Activated gamma-delta T cell treated with Interleukin-2 at 50 U/mL for 16 hours (primary cell): Measurements from ENCODE around the gene ZFP36L2.
"Not testable (repeated sequence)": the region's sequence is repeated elsewhere in the genome, so short reads cannot be mapped to it uniquely, and the experiment has no call there.

Experiments used
- DNase-seq: peaks from one replicate; pipeline ENCODE4 v3.0.0-alpha.2; 2020

The ZFP36L2 gene

DNA sequence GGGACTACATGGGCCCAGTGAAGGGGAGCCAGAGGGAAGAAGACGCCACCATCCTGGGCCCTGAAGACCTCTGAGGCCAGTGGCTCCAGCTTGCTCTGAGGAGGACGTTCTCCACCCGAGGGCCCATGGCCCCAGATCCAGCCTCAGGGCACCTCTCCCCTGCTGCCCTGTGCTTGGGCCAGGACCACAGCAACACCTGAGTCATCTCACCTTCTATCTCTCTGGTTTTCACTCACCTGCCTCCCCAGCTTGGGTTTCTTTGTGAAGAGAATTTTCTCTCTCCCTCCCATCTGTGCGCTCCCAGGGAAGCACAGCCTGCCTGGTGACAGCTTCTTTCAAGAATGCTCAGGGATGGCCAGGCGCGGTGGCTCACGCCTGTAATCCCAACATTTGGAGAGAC lies 19.8 kb downstream of the ZFP36L2 start:
- no peak for DNase-seq

DNA sequence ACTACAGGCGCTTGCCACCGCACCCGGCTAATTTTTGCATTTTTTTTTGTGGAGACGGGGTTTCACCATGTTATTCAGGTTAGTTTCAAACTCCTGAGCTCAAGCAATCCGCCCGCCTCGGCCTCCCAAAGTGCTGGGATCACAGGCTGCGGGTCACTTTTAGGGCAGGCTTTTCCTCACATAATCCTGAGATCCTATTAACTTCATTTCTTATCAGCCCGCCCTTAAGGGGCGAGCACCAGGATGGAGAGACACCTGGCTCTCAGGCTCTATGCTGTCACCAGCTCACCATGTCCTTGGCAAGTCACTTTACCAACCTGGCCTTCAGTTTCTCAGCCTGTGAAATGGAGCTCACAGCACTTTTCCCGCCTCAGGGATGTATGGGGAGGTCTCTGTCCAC lies 23.0 kb downstream of the ZFP36L2 start:
- DNase-seq: no peak

DNA sequence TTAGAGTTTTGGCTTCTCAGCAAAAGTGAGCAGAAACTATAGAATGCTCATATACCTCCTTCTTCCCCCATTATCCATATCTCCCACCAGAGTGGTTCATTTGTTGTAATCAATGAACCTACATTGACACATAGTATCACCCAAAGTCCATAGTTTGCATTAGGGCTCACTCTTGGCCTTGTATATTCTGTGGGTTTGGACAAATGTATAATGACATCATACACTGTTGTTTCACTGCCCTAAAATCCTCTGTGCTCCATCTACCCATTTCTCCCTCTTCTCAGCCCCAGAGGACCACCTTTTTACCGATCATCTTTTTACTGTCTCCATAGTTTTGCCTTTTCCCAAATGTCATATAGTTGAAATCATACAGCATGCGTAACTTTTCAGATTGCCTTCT lies 24.1 kb downstream of the ZFP36L2 start:
- DNase-seq: no peak

DNA sequence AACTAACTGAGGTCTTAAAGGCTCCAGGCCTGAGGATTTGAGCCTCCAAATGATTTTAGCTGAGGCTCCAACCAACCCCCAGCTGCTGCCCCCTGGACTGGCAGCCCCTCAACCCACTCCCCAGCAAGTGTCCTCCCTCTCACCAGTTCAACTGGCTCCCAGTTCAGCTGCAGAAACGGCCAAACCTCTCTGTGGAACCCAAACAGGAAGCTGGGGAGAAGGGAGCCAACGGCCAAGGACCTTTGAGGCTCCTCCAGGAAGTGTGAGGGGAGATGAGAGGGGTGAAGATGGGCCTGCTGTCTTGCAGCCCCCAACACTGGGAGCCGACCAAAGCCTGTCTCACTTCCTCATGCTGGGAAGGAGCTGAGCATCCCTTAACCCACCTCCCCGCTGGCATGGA lies 24.9 kb downstream of the ZFP36L2 start:
- DNase-seq: no peak

DNA sequence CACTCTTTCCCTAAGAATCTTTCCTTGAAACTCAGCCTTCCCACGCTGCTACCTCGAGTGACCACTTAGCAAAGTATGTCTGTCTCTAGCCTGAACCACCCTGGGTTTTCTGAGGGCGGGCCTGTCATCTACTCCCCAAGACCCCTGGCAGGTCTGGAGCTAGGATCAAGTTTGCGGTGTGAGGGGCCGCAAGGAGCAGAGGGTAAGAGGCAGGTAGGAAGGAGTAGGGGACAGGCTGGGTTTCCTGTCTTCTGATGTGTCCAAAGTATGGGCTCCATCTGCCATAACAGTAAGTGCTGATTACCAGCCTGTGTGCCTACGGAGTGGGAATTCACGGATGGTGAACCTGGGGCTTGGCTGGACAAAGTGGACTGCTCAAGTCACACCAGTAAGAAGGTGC lies 25.4 kb downstream of the ZFP36L2 start:
- DNase-seq: no peak

DNA sequence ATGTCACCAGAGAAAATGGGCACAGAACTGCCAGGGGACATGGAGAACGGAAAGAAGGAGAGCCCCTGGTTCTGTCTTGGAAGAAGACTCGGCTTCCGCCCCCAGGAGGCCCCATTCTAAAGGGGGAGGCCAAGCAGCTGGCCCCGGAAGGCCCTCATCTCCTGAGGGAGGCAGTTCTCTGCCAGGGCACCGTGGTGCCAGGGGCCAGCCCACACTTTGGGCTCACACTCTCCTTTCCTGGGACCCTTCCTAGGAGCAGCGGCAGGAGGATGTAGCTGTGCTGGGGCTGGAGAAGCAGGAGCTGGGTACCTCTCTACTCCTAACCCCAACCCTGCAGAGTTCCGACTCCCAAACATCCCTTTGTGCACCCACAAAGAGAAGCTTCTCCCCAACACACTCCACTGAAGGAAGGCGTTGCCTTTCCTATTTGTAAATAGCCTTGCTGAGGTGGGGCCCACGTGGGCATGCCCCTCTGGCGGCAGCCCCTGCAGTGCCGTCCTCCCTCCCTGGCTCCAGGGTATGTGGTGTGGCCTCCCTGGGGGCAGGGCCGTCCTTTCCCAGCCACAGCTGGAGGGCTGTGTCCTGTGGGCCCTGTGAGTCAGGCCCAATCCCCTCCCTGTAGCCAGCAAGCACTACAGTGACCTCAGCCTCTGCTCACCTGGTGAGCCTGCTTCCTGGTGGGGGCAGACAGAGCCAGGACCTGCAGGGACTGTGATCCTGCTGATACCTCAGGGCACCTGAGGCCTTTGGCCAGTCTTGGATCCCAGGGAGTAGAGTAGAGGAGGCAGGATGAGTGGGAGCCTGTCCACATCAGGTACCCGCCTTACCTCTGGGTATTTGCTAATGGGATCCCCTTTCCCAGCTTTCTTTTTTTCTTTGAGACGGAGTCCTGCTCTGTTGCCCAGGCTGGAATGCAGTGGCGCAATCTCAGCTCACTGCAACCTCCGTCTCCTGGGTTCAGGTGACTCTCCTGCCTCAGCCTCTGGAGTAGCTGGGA lies 26.6 kb downstream of the ZFP36L2 start:
- no peak for DNase-seq

DNA sequence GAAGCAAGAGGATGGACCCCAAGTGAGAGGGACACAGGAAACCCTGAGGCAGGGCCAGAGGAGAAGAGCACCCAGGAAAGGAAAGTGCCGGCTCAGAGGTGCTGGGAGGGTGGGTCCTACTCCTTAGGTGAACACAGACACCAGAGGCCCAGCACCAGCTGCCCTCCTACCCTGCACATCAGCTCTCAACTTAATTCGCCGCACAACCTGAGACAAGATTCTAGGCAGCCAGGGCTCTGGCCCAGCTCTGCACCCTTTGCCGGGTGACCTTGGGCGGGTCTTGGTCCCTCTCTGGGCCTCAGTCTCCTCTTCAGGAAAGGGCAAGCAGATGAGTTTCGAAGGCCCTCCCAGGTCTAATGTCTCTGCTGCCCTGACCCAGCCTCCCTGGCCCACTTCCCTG lies 28.1 kb downstream of the ZFP36L2 start:
- DNase-seq: no peak

DNA sequence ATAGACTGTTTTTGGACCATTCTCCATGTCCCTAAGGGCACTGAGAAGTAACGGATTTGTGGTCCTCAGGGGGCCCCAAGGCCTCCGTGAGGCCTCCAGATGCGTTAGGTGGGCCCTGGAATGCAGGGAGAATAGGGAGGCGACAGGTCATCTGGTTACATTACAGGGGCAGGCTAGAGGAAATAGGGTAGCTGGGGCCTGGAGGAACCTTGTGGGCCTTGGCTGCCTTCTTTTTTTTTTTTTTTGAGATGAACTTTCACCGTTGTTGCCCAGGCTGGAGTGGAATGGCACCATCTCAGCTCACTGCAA lies 28.9 kb downstream of the ZFP36L2 start:
- DNase-seq: no peak

DNA sequence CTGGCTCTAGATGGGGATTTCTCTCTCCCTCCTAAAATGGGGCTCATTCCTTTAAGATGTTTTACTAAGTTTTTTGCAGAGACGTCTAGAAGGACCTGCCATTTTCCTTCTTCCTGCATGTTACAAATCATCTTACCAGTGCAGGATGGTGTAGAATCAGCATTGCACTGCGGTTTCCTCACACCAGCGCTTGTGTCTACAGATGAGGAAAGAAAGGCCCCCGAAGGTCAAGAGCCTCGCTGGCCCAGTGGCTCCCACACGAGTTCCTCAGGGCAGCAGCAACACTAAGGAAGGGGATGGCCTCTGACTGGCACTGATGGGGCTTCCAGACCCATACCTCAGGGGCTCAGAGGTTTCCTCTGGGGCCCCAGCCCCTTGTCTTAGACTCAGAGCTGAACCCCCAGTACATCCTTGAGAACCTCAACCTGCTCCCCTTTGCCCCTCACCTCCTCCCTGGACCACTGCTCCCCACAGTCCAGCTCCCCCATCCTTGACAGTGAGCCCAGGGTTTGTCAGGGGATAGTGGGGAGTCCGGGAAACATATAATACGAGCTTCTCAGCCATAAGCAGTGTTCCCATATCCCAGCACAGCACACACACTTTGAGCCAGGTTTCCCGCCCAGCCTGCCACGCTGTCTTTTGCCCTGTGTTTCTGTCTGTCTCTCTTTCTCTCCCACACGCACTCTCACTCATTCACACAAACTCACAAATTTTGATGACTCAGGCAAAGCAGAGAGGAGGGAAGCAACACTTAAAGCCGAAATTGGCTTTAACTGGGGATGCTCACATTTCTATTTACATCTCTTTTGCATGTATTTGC lies 29.4 kb downstream of the ZFP36L2 start:
- no peak for DNase-seq

DNA sequence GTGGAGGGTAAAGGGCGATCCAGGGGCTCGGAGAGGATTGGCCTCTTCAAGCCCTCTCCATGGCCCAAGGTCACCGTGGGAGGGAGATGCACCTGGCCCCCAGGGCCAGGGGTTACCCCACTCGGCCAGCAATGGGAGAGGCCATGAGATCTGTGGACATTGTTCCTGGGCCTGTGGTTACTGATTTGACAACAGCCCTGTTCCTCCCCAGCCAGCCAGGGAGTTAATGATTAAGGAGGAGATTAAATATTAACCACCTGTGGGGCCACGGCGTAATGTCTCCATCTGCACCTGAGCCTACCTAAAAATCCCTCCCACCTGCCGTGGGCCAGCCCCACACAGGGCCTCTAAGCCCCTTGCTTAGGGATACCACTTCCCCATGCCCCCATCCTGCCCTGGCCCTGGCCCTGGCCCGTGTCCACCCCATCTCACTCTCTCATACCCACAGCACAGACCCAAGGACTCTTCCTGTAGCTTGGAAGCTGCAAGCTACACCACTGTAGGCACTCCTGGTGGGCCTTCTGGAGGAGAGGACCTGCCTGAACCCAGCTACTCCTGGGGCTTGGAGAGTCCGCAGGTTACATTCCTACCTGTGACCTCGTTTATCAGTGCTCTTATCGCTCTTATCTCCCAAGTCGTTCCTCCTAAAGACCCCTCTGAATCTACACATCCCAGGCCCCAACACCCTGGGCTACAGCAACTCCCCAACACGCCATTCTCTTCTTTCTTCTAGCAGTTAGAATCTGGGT lies 32.1 kb downstream of the ZFP36L2 start:
- no peak for DNase-seq

DNA sequence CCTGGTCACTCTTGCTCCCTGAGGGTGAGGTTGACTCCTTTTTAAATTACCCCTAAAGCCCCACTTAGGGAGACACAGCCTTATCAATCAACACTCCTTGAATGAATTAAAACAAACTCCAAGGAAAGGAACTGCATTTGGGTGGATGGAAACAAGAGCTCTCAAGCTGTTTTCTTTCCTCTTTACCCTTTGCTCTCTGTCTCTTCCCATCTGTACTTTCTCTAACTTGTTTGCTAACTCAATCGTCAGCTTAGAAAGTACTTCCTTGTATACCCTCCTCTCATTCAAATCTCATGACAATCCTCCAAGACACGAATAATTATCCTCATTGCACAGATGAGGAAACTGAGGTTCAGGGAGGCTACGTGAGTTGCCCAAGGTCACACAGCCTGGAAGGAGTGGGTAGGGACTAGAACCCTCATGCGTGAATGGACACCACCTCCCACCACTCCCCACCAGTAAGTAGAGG lies 32.7 kb downstream of the ZFP36L2 start:
- no peak for DNase-seq

DNA sequence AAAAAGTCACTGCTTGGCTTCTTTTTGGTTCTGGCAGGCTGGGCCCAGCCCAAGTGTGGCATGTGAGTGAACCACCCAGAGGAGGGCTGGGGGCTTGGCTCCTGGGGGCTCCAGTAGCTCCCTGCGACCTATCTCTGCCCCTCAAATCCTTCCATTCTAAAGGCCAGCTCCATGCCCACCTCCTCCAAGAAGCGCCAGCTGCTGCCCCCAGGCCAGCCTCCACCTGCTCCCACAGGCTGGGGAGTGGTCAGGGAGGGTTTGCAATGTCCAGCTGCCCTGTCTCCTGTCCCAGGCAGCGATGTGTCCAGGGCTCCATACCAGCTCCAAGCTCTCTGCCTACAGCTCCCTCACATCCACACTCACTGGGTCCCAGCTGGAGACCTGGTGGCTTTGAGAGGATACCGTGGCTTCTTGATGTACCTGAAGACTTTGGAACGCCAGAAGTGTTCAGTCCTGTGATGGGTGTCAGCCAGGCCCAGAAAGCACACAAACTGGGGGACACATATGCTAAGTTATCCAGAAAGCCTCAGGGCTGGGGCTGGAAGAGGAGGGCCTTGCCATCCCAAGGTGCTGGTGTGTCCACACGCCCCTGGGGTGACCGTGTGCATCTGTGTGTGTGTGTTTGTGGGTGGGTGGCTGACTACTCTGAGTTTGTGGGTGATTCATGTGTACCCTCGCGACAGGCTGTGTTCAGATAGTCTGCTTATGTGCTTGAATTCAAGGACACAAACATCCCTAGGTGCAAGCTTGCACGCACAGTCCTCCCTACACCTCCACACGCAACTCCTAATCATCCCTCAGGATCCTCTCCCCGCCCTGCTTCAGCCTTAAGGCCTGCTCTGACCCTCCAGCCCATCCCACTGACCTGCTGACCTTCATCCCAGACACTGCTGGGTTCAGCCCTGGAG lies 33.4 kb downstream of the ZFP36L2 start:
- DNase-seq: no peak

DNA sequence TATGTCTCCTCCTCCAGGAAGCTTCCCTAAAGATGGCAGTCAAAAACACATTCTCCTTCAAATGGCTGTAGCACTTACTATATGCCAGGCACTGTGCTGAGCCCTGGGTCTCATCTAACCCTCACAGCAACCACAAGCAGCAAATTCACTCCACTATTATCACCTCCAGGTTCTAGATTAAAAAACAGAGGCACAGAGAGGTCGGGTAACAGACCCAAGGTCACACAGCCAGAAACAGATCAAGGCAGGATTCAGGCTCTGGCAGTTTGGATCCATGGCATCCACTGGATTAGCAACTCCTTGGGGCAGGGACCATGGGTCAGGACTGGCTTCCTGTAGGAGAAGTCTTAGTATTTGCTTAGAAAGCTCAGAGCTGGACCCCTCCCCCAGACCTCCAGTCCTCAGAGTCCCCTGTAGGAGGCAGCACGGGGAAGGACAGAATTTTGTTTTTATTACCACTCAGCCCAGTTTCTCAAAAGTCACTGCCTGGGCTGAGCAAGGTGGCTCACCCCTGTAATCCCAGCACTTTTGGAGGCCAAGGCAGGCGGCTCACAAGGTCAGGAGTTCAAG lies 34.4 kb downstream of the ZFP36L2 start:
- DNase-seq: no peak

DNA sequence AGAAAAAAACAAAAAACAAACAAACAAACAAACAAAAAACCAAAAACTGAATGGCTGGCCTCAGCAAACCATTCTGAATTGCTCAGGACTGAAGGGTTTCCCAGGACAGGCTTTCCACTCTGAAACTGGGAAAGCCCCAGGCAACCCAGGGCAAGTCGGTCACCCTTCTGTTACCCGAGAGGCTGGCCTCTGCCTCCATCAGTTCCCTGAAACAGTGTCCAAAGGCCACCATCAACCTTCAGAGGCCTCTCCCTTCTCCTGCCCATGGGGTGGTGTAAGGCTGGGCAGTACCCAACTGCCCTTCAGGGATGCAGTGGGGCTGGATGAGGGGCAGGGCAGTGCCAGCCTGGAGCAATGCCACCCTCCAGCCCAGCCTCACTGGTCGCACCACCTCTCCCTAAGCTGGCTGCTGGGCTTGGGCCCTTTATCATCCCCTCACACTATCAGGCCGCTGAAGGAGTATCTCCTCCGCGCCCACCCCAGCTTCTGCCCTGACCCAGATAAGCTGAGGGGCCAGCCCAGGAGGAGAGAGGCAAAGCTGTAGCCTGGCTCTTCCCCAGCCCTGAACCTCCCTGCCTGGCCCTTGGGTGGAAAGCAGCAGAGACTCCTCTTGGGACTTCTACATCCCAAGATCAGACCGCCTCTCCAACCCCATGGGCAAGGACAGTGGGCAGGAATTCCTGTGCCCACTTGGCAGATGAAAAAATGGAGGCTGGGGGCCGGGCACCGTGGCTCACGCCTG lies 35.9 kb downstream of the ZFP36L2 start:
- DNase-seq: no peak

DNA sequence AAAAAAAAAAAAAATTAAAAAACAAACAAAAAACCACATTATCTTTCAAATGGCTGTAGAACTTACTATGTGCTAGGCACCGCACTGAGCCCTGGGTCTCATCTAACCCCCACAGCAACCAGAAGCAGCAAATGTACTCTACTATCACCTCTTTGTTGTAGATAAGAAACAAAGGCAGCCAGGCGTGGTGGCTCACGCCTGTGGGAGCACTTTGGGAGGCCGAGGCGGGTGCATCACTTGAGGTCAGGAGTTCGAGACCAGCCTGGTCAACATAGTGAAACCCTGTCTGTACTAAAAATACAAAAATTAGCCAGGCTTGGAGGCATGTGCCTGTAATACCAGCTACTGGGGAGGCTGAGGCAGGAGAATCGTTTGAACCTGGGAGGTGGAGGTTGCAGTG lies 36.5 kb downstream of the ZFP36L2 start:
- DNase-seq: not testable (repeated sequence)

DNA sequence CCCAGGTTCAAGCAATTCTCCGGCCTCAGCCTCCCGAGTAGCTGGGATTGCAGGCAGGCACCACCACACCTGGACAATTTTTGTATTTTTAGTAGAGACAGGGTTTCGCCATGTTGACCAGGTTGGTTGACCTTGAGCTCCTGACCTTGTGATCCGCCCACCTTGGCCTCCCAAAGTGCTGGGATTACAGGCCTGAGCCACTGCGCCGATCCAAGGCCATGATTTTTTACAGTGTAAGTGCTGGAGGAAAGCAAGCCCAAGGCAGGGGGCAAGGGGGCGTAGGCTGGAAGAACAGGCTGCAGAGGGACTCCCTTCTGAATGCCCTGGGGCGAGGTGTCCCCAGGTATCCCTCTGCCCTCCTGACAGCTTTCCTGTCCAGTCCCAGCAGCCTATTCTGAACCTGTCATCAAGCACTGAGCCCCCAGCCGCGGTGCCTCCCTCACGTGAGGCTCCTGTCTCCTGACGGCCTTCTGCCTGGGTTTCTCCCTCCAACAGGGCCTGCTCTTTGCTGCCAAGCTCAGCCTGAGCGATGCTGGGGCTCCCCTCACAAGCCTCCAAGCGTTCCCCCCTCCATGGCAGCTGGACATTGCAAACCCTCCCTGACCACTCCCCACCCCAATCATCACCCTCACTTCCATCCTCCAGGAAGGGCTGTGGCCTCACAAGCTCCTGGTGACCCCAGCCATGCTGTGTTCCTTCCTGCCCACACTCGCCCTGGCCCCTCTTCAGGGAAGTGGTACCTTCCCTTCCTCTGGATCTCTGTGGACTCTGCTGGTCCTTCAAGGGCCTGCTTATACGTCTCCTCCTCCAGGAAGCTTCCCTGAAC lies 37.6 kb downstream of the ZFP36L2 start:
- no peak for DNase-seq

DNA sequence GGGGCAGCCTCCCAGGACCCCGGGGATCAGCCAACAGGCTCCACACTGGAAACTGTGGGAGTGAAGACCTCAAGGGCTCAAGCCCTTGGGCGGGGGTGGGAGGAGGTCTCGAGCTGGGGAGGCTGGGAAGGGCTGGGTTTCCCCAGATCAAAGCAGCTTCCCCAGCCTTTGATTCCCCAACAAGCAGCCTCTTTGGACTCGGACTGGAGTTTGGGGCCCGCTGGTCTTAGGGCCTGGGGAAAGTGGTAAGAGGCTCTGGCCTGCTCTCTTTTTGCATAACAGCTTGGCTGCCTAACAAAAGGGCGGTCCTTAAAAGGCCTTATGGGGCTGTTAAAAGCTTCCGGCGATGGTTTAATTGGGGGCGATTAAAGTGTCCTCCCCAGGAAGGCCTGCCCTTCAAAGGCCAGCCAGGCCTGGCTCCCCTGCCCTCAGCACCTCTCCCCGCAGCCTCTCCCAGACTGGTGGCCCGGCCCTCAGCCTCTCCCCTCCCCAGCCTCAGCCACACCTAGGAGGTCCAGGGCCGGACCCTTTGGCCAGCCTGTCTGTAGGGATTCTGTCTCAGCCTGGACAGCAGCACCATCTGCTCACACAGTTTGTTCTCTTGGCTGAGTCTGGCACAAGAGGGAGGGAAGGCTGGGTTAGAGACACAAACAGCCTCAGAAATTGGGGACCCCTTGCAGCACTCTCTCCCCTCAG lies 39.6 kb downstream of the ZFP36L2 start:
- no peak for DNase-seq

DNA sequence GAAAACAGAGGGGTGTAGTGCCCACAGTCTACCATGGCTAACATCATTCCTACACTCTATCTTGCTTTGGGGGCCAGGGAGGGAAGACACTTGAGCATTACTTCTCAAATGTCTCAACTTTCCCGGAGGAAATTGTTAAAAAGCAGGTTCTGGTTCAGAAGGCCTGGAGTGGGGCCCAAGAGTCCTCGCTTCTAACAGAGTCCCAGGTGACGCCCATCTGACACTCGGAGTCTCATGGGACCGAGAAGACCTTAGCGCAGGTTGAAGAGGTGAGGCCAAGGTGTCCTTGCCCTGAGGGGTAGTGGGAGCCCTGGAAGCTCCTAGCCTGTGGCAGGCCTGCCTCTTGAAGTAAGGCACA lies 40.1 kb downstream of the ZFP36L2 start:
- no peak for DNase-seq

DNA sequence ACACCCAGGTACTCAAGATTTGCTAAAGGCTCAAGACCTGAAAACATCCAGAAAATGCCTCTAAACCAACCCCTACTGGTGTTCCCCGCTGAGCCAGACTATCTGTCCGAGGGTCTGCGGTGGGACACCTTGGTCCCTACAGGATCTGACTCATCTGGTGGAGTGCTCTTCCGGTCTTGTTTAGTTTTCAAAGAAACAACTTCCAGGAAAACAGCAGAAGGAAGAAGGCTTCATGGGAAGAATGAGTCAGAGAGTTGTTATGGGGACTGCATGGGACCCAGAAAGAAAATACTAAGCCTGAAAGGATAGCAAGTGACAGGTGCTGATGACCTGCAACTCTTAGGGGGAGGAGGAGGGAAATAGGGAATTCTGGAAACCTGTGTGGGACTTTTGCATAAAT lies 41.3 kb downstream of the ZFP36L2 start:
- no peak for DNase-seq
